ENCODE data around the gene NKAIN2.

GRCh38 chr6:124066269-124066668 is 262.6 kb downstream of the NKAIN2 start:
- no peak for TF ChIP-seq CTCF (IDR thresholded peaks at IDR 0.05; ENCODE audit: low read length)
- TF ChIP-seq EZH2 (optimal IDR thresholded peaks at IDR 0.05; ENCODE audit: low read depth, low read length) = no peak
- no peak for TF ChIP-seq EZH2phosphoT487 (IDR thresholded peaks at IDR 0.05; ENCODE audit: low read length)
